WTC11 (cell line): ENCODE data around the gene RNU5B-1. TPM values are rescaled to one million over a fixed set of nuclear protein-coding genes. Genes with fewer than 3 reads are reported as not detected.

Experiments
- ATAC-seq: fragments of 200-7000 bp; cut with Tn5 transposase; 2 replicates; pipeline ENCODE4 v1.10.0; 2021; ENCODE audit warnings: mild to moderate bottlenecking, moderate library complexity
- CTCF ChIA-PET: fragments of 300-600 bp; sonication (Branson Sonifier 250); formaldehyde crosslinking; loops from one replicate; lab custom pipeline; 2021; ENCODE audit warnings: antibody characterized with exemption; lab: Charles Lee
- POLR2A ChIA-PET: fragments of 350-600 bp; sonication (Branson Sonifier 250); formaldehyde crosslinking; loops from one replicate; lab custom pipeline; 2021; ENCODE audit warnings: antibody characterized with exemption; lab: Charles Lee
- DNase-seq: peaks from one replicate; pipeline ENCODE4 v3.0.0; 2021; ENCODE audit warnings: low spot score
- H3K27ac Mint-ChIP-seq: 2 replicates; pipeline ENCODE4 v1.8.0; 2021; ENCODE audit warnings: mixed read lengths
- H3K27me3 Mint-ChIP-seq: 2 replicates; pipeline ENCODE4 v1.8.0; 2021; ENCODE audit warnings: low read depth, mild to moderate bottlenecking, moderate library complexity, mixed read lengths
- H3K36me3 Mint-ChIP-seq: 2 replicates; pipeline ENCODE4 v1.8.0; 2021; ENCODE audit warnings: mixed read lengths
- H3K4me1 Mint-ChIP-seq: 2 replicates; pipeline ENCODE4 v1.8.0; 2022; ENCODE audit warnings: mixed read lengths
- H3K4me3 Mint-ChIP-seq: 2 replicates; pipeline ENCODE4 v1.8.0; 2021; ENCODE audit warnings: mild to moderate bottlenecking, moderate library complexity, mixed read lengths
- H3K9me3 Mint-ChIP-seq: 2 replicates; pipeline ENCODE4 v1.8.0; 2021; ENCODE audit warnings: mixed read lengths
- CREM ChIP-seq: sonication (generic); formaldehyde crosslinking; IDR thresholded peaks from 2 replicates; pipeline ENCODE4 v1.8.1; 2022; ENCODE audit warnings: mild to moderate bottlenecking, missing genetic modification reagents, moderate library complexity
- ELF4 ChIP-seq: sonication (generic); formaldehyde crosslinking; IDR thresholded peaks from 2 replicates; pipeline ENCODE4 v1.8.1; 2022; ENCODE audit warnings: low read depth, mild to moderate bottlenecking, moderate library complexity, missing genetic modification reagents
- EMX1 ChIP-seq: fragments of 250-450 bp; sonication (Bioruptor Pico); IDR thresholded peaks from 2 replicates; pipeline ENCODE4 v1.8.0; 2021; ENCODE audit warnings: mild to moderate bottlenecking
- ETV6 ChIP-seq: sonication (generic); formaldehyde crosslinking; IDR thresholded peaks from 2 replicates; pipeline ENCODE4 v1.8.1; 2022; ENCODE audit warnings: mild to moderate bottlenecking, missing genetic modification reagents
- KAT7 ChIP-seq: sonication (generic); formaldehyde crosslinking; IDR thresholded peaks from 2 replicates; pipeline ENCODE4 v1.8.1; 2023; ENCODE audit warnings: missing genetic modification reagents, mild to moderate bottlenecking, borderline replicate concordance
- MXD4 ChIP-seq: fragments of 250-450 bp; sonication (Bioruptor Pico); IDR thresholded peaks from 2 replicates; pipeline ENCODE4 v1.8.0; 2021; ENCODE audit warnings: mild to moderate bottlenecking, moderate library complexity, borderline replicate concordance
- NFE2L1 ChIP-seq: sonication (generic); formaldehyde crosslinking; IDR thresholded peaks from 2 replicates; pipeline ENCODE4 v1.8.1; 2023; ENCODE audit warnings: missing genetic modification reagents
- RELA ChIP-seq: sonication (generic); formaldehyde crosslinking; IDR thresholded peaks from 2 replicates; pipeline ENCODE4 v1.8.1; 2022; ENCODE audit warnings: missing genetic modification reagents, mild to moderate bottlenecking, borderline replicate concordance
- SMAD3 ChIP-seq: sonication (generic); formaldehyde crosslinking; IDR thresholded peaks from 2 replicates; pipeline ENCODE4 v1.8.0; 2022; ENCODE audit warnings: missing genetic modification reagents, mild to moderate bottlenecking, borderline replicate concordance
- SP1 ChIP-seq: sonication (generic); formaldehyde crosslinking; conservative IDR thresholded peaks from 2 replicates; pipeline ENCODE4 v1.8.1; 2022; ENCODE audit warnings: missing genetic modification reagents
- ZBTB21 ChIP-seq: sonication (generic); formaldehyde crosslinking; IDR thresholded peaks from 2 replicates; pipeline ENCODE4 v1.8.1; 2023; ENCODE audit warnings: mild to moderate bottlenecking, missing genetic modification reagents, borderline replicate concordance
- ZNF219 ChIP-seq: sonication (generic); formaldehyde crosslinking; IDR thresholded peaks from 2 replicates; pipeline ENCODE4 v1.8.0; 2023; ENCODE audit warnings: missing genetic modification reagents, mild to moderate bottlenecking, borderline replicate concordance
- ZNF317 ChIP-seq: sonication (generic); formaldehyde crosslinking; IDR thresholded peaks from 2 replicates; pipeline ENCODE4 v1.8.1; 2023; ENCODE audit warnings: low read depth, mild to moderate bottlenecking, moderate library complexity, missing genetic modification reagents, borderline replicate concordance
- total RNA-seq: library from RNA; stranded (reverse); gene quantifications from 3 replicates; pipeline ENCODE4 v1.2.3, GENCODE V29; 2021
- TF ChIP-seq, protein P1 (sequence below): sonication (generic); formaldehyde crosslinking; IDR thresholded peaks from 2 replicates; pipeline ENCODE4 v1.8.1; 2022; ENCODE audit warnings: mild to moderate bottlenecking, missing genetic modification reagents, moderate library complexity, borderline replicate concordance
- TF ChIP-seq, protein P2 (sequence below): sonication (generic); formaldehyde crosslinking; IDR thresholded peaks from 2 replicates; pipeline ENCODE4 v1.8.0; 2023; ENCODE audit warnings: missing genetic modification reagents, mild to moderate bottlenecking, borderline replicate concordance
- TF ChIP-seq, protein P3 (sequence below): sonication (generic); formaldehyde crosslinking; IDR thresholded peaks from 2 replicates; pipeline ENCODE4 v1.8.0; 2022; ENCODE audit warnings: mild to moderate bottlenecking, missing genetic modification reagents
- TF ChIP-seq, protein P4 (sequence below): sonication (generic); formaldehyde crosslinking; IDR thresholded peaks from 2 replicates; pipeline ENCODE4 v1.8.1; 2023; ENCODE audit warnings: mild to moderate bottlenecking, missing genetic modification reagents
- TF ChIP-seq, protein P5 (sequence below): sonication (generic); formaldehyde crosslinking; IDR thresholded peaks from 2 replicates; pipeline ENCODE4 v1.8.1; 2023; ENCODE audit warnings: mild to moderate bottlenecking, missing genetic modification reagents

RNU5B-1 gene
- total RNA-seq, 1 experiment from 2014 or later = not detected

DNA sequence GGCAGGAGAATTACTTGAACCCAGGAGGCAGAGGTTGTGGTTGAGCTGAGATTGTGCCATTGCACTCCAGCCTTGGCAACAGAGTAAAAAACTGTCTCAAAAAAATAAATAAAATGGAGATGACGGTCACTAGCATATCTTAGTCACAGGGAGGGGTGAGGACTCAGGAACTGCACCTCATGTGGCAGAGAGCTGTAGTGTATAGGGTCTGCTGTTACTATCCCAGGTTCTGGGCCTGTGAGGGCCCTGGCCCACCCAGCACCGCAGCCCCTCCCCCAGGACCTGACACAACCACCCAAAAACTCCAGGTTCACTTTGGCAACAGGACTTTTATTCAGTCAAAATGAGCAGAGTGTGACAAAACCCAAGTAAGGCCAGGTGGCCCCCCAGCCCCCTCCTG lies 22.3 kb downstream of the RNU5B-1 start (continued):
- TF ChIP-seq, protein P1, sequence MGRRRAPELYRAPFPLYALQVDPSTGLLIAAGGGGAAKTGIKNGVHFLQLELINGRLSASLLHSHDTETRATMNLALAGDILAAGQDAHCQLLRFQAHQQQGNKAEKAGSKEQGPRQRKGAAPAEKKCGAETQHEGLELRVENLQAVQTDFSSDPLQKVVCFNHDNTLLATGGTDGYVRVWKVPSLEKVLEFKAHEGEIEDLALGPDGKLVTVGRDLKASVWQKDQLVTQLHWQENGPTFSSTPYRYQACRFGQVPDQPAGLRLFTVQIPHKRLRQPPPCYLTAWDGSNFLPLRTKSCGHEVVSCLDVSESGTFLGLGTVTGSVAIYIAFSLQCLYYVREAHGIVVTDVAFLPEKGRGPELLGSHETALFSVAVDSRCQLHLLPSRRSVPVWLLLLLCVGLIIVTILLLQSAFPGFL = no peak
- TF ChIP-seq, protein P2, sequence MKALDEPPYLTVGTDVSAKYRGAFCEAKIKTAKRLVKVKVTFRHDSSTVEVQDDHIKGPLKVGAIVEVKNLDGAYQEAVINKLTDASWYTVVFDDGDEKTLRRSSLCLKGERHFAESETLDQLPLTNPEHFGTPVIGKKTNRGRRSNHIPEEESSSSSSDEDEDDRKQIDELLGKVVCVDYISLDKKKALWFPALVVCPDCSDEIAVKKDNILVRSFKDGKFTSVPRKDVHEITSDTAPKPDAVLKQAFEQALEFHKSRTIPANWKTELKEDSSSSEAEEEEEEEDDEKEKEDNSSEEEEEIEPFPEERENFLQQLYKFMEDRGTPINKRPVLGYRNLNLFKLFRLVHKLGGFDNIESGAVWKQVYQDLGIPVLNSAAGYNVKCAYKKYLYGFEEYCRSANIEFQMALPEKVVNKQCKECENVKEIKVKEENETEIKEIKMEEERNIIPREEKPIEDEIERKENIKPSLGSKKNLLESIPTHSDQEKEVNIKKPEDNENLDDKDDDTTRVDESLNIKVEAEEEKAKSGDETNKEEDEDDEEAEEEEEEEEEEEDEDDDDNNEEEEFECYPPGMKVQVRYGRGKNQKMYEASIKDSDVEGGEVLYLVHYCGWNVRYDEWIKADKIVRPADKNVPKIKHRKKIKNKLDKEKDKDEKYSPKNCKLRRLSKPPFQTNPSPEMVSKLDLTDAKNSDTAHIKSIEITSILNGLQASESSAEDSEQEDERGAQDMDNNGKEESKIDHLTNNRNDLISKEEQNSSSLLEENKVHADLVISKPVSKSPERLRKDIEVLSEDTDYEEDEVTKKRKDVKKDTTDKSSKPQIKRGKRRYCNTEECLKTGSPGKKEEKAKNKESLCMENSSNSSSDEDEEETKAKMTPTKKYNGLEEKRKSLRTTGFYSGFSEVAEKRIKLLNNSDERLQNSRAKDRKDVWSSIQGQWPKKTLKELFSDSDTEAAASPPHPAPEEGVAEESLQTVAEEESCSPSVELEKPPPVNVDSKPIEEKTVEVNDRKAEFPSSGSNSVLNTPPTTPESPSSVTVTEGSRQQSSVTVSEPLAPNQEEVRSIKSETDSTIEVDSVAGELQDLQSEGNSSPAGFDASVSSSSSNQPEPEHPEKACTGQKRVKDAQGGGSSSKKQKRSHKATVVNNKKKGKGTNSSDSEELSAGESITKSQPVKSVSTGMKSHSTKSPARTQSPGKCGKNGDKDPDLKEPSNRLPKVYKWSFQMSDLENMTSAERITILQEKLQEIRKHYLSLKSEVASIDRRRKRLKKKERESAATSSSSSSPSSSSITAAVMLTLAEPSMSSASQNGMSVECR (CRISPR knock-in tag) = no peak
- TF ChIP-seq ELF4 (no peak), CREM (CRISPR knock-in tag) (no peak), RELA (CRISPR knock-in tag) (no peak), SMAD3 (CRISPR knock-in tag) (no peak)
- TF ChIP-seq, protein P3, sequence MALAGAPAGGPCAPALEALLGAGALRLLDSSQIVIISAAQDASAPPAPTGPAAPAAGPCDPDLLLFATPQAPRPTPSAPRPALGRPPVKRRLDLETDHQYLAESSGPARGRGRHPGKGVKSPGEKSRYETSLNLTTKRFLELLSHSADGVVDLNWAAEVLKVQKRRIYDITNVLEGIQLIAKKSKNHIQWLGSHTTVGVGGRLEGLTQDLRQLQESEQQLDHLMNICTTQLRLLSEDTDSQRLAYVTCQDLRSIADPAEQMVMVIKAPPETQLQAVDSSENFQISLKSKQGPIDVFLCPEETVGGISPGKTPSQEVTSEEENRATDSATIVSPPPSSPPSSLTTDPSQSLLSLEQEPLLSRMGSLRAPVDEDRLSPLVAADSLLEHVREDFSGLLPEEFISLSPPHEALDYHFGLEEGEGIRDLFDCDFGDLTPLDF (CRISPR knock-in tag) = no peak

DNA sequence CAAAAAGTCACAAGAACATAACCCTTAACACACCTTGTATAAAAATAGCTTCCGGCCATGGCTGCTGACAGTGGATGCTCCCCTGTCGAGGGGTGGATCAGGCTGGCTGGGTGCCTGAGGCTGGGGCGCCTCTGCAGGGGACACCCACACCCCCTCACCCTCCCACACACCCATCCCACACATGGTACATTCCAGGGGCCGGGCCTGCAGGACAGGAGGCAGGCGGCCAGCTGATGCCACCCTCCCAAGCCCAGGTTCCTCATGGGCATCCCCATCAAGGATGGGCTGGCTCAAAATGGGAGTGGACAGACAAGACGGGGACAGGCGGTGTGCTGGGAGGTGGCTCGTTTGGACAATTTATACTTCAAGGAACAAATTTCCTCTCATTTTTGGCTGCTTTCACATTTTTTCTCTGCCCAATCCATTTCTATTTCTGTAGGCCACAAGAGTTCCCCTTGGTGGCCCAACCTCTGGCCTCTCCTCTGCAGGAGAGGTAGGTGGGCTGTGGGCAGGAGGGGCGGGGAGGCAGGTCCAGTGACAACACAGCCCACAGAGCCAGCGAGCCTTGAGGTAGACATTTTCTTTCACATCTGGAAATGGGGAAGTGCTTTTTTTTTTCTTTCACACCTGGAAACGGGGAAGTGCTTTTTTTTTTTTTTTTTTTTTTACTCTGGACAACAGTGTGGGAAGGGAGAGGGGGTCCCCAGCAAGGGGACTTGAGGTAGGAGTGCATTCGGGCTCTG lies 23.3 kb downstream of the RNU5B-1 start:
- POLR2A ChIA-PET = interaction anchor here (1.5 kb wide), 1 partner anchor 51 kb away, joined by 3 read pairs; no protein-coding TSS in a partner anchor
- CTCF ChIA-PET = interaction anchor here (0.9 to 3.8 kb wide), 6 partner anchors 8 to 260 kb away, joined by 3 to 27 read pairs (median 4); partner anchors contain the start of gene RASL12
- H3K4me3 Mint-ChIP-seq = no peak overlapping the region
- peaks cover 11% of the 10 kb centered on the region for H3K4me1 Mint-ChIP-seq
- DNase-seq = no peak
- no peak for ATAC-seq
- H3K27me3 Mint-ChIP-seq = no peaks in the 10 kb centered on the region
- no peaks in the 10 kb centered on the region for H3K9me3 Mint-ChIP-seq
- H3K27ac Mint-ChIP-seq = no peak overlapping the region
- peaks cover 23% of the 10 kb centered on the region for H3K36me3 Mint-ChIP-seq
- TF ChIP-seq SMAD3 (CRISPR knock-in tag) (no peak), ZNF219 (no peak), SP1 (no peak), KAT7 (CRISPR knock-in tag) (no peak), EMX1 (CRISPR knock-in tag) (no peak), MXD4 (no peak), ZNF317 (CRISPR knock-in tag) (no peak), ETV6 (CRISPR knock-in tag) (no peak), ZBTB21 (CRISPR knock-in tag) (no peak), NFE2L1 (CRISPR knock-in tag) (no peak)
- TF ChIP-seq, protein P2 (CRISPR knock-in tag) = no peak
- TF ChIP-seq, protein P4, sequence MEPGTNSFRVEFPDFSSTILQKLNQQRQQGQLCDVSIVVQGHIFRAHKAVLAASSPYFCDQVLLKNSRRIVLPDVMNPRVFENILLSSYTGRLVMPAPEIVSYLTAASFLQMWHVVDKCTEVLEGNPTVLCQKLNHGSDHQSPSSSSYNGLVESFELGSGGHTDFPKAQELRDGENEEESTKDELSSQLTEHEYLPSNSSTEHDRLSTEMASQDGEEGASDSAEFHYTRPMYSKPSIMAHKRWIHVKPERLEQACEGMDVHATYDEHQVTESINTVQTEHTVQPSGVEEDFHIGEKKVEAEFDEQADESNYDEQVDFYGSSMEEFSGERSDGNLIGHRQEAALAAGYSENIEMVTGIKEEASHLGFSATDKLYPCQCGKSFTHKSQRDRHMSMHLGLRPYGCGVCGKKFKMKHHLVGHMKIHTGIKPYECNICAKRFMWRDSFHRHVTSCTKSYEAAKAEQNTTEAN (CRISPR knock-in tag) = no peak
- TF ChIP-seq, protein P5, sequence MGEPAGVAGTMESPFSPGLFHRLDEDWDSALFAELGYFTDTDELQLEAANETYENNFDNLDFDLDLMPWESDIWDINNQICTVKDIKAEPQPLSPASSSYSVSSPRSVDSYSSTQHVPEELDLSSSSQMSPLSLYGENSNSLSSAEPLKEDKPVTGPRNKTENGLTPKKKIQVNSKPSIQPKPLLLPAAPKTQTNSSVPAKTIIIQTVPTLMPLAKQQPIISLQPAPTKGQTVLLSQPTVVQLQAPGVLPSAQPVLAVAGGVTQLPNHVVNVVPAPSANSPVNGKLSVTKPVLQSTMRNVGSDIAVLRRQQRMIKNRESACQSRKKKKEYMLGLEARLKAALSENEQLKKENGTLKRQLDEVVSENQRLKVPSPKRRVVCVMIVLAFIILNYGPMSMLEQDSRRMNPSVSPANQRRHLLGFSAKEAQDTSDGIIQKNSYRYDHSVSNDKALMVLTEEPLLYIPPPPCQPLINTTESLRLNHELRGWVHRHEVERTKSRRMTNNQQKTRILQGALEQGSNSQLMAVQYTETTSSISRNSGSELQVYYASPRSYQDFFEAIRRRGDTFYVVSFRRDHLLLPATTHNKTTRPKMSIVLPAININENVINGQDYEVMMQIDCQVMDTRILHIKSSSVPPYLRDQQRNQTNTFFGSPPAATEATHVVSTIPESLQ (CRISPR knock-in tag) = no peak
